ENCODE results near the gene HOXA10.

DNA sequence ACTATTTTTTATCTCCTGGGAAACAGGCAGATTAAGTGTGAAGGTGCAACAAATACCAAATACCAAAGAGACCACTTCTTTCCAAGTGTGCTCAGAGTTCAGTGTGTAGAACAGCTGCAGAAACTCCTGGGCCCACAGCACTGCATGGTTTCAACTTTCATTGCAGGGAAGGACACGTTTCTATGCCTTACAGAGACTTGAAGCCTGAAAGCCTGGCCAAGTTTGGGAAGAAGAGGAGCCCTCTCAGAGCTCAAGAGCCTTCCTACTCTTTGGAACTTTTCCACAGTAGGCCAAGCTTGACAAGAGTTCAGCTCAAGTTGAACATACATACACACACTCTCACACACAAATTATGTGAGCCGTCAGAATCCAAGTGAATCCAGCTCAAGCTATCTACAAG is 46.1 kb downstream of the HOXA10 start:
- no peak for TF ChIP-seq CTCF (IDR thresholded peaks at IDR 0.05)
- no peak for TF ChIP-seq POLR2AphosphoS5 (IDR thresholded peaks at IDR 0.05)
- no peak for TF ChIP-seq POLR2A (IDR thresholded peaks at IDR 0.05)

All from stomach (tissue), 4 donors.